ENCODE data around the gene PPFIBP2.
A peak's percentile ranks its signal among the peaks of the same experiment; 100 is the strongest.

Gene PPFIBP2

GRCh38 chr11:7670641-7671040 is 156.8 kb downstream of the PPFIBP2 start:
- DNase-seq = no peak

- no peak for DNase-seq
Observed at GRCh38 chr11:7671347-7672215, 157.8 kb downstream of the PPFIBP2 start.

- no peak for DNase-seq
Observed at GRCh38 chr11:7672276-7672959, 158.6 kb downstream of the PPFIBP2 start.

- DNase-seq = peak; percentile 79
Observed at GRCh38 chr11:7672960-7673723, 159.3 kb downstream of the PPFIBP2 start, which contains the start of gene CYB5R2. CYB5R2 (minus strand) TSS chr11:7673500; CDS start chr11:7672825, 675 bp downstream.

GRCh38 chr11:7673724-7674434 is 160.1 kb downstream of the PPFIBP2 start:
- peak; percentile 87 for DNase-seq

GRCh38 chr11:7675631-7676030 is 161.8 kb downstream of the PPFIBP2 start:
- DNase-seq = no peak

- peak; percentile 46 for DNase-seq
Observed at GRCh38 chr11:7677071-7677470, 163.3 kb downstream of the PPFIBP2 start.

- DNase-seq = peak; percentile 40
Observed at GRCh38 chr11:7677796-7678201, 164.0 kb downstream of the PPFIBP2 start.

- DNase-seq = no peak
Observed at GRCh38 chr11:7683571-7683970, 169.8 kb downstream of the PPFIBP2 start.

- DNase-seq = no peak
Observed at GRCh38 chr11:7686761-7687160, 173.0 kb downstream of the PPFIBP2 start.

- DNase-seq = no peak
Observed at GRCh38 chr11:7687386-7687785, 173.6 kb downstream of the PPFIBP2 start.

- DNase-seq = peak; percentile 78
Observed at GRCh38 chr11:7688238-7688826, 174.5 kb downstream of the PPFIBP2 start.

- no peak for DNase-seq
Observed at GRCh38 chr11:7689239-7689638, 175.4 kb downstream of the PPFIBP2 start.

- DNase-seq = no peak
Observed at GRCh38 chr11:7690648-7691047, 176.8 kb downstream of the PPFIBP2 start.

- DNase-seq = no peak
Observed at GRCh38 chr11:7691759-7692350, 178.1 kb downstream of the PPFIBP2 start.

GRCh38 chr11:7692426-7692825 is 178.6 kb downstream of the PPFIBP2 start:
- no peak for DNase-seq

GRCh38 chr11:7694235-7694634 is 180.4 kb downstream of the PPFIBP2 start:
- no peak for DNase-seq

GRCh38 chr11:7696424-7696823 is 182.6 kb downstream of the PPFIBP2 start:
- DNase-seq = no peak

Data from eye (tissue), 1 donor.